ENCODE results near the gene TFCP2. TPM values are rescaled to one million over a fixed set of nuclear protein-coding genes. Genes with fewer than 3 reads are reported as not detected.

The TFCP2 gene
- total RNA-seq, 4 donors from 2014 or later, result 13.5 to 21.6 (median 19.5) TPM

GRCh38 chr12:51214895-51215294 is 42.0 kb upstream of the TFCP2 start:
- Histone ChIP-seq H3K27me3 (no peaks in the 10 kb centered on the region), H3K4me1 (peaks cover 0 to 31% (median 17%) of the 10 kb centered on the region in 4 donors), H3K9me3 (no peaks in the 10 kb centered on the region), H3K36me3 (peaks cover 0 to 24% (median 0%) of the 10 kb centered on the region in 3 donors), H3K4me3 (no peak overlapping the region), H3K27ac (no peak overlapping the region)
- 91 to 93% methylated on average over 5 of the region's 5 CpGs for WGBS, 2 donors
- TF ChIP-seq CTCF (IDR thresholded peaks at IDR 0.05) (no peak), POLR2A (IDR thresholded peaks at IDR 0.05) (no peak), EP300 (IDR thresholded peaks at IDR 0.05) (no peak)
- no peak for DNase-seq (ENCODE audit: low spot score in 2 of 2)

GRCh38 chr12:51210690-51211395 is 37.9 kb upstream of the TFCP2 start:
- TF ChIP-seq EP300 (IDR thresholded peaks at IDR 0.05), result no peak
- TF ChIP-seq POLR2A (IDR thresholded peaks at IDR 0.05), result no peak
- TF ChIP-seq CTCF (IDR thresholded peaks at IDR 0.05), result no peak

GRCh38 chr12:51209259-51209658 is 36.3 kb upstream of the TFCP2 start:
- Histone ChIP-seq H3K4me3 (no peak overlapping the region), H3K4me1 (no peaks in the 10 kb centered on the region), H3K27me3 (no peaks in the 10 kb centered on the region), H3K9me3 (no peaks in the 10 kb centered on the region), H3K27ac (no peak overlapping the region), H3K36me3 (peaks cover 0 to 53% (median 0%) of the 10 kb centered on the region in 3 donors)
- no peak for TF ChIP-seq EP300 (IDR thresholded peaks at IDR 0.05)
- TF ChIP-seq POLR2A (IDR thresholded peaks at IDR 0.05), result no peak
- TF ChIP-seq CTCF (IDR thresholded peaks at IDR 0.05), result no peak
- 86 to 88% methylated on average over 2 of the region's 2 CpGs for WGBS, 2 donors
- DNase-seq (ENCODE audit: low spot score in 2 of 2), result no peak

More at GRCh38 chr12:51210690-51211395, 37.9 kb upstream of the TFCP2 start:
- WGBS, 2 donors, result 50 to 79% methylated on average over 2 of the region's 2 CpGs
- Histone ChIP-seq H3K27me3 (no peaks in the 10 kb centered on the region), H3K4me3 (no peak overlapping the region), H3K36me3 (peaks cover 0 to 46% (median 0%) of the 10 kb centered on the region in 3 donors), H3K9me3 (no peaks in the 10 kb centered on the region), H3K4me1 (peaks cover 0 to 4% (median 0%) of the 10 kb centered on the region in 4 donors), H3K27ac (no peak overlapping the region)
- DNase-seq (ENCODE audit: low spot score in 2 of 2), result no peak

GRCh38 chr12:51208016-51208660 is 35.2 kb upstream of the TFCP2 start:
- Histone ChIP-seq H3K4me1 (no peaks in the 10 kb centered on the region), H3K9me3 (no peaks in the 10 kb centered on the region), H3K36me3 (peaks cover 0 to 54% (median 2%) of the 10 kb centered on the region in 3 donors), H3K4me3 (no peak overlapping the region), H3K27me3 (no peaks in the 10 kb centered on the region), H3K27ac (no peak overlapping the region)
- WGBS, 2 donors, result 77 to 84% methylated on average over 7 of the region's 7 CpGs
- no peak for DNase-seq (ENCODE audit: low spot score in 2 of 2)
- no peak for TF ChIP-seq EP300 (IDR thresholded peaks at IDR 0.05)
- no peak for TF ChIP-seq CTCF (IDR thresholded peaks at IDR 0.05)
- TF ChIP-seq POLR2A (IDR thresholded peaks at IDR 0.05), result no peak

GRCh38 chr12:51205350-51205749 is 32.4 kb upstream of the TFCP2 start:
- TF ChIP-seq POLR2A (IDR thresholded peaks at IDR 0.05) (no peak), CTCF (IDR thresholded peaks at IDR 0.05) (no peak), EP300 (IDR thresholded peaks at IDR 0.05) (no peak)
- no peaks in the 10 kb centered on the region for H3K9me3 ChIP-seq
- H3K4me1 ChIP-seq, result no peaks in the 10 kb centered on the region
- no peak for DNase-seq (ENCODE audit: low spot score in 2 of 2)
- WGBS, 2 donors, result 56 to 76% methylated on average over 4 to 6 of the region's 6 CpGs
- no peak overlapping the region for H3K4me3 ChIP-seq
- H3K27ac ChIP-seq, result no peak overlapping the region
- H3K27me3 ChIP-seq, result no peaks in the 10 kb centered on the region
- peaks cover 0 to 65% (median 2%) of the 10 kb centered on the region in 3 donors for H3K36me3 ChIP-seq
